ENCODE results near the gene TUBB8B. TPM values are rescaled to one million over a fixed set of nuclear protein-coding genes. Genes with fewer than 3 reads are reported as not detected.

Gene TUBB8B
- total RNA-seq (2014; rRNA removed; shearing (Covaris generic)): not detected in 2 replicates

DNA sequence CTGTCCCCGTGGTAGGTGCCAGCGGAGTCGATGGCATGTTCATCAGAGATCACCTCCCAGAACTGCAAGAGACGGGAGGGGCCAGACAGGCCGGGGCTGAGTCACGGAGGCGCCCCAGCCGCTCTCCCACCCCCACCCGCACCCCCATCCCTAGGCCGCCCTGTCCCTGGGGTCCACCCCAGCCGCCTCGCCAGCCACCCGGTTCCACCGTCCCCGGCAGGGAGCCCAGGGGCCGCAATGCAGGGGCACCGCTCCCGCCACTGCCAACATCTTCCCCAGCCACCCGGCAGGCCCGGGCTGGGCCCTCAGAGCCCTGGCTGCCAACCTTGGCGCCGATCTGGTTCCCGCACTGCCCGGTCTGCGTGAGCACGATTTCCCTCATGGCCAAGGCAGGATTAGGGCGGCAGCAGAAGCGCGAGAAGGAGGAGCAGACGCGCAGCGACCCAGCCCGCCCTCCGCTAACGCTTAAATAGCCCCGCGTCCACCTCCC is at the start of gene TUBB8B:
TSS of gene TUBB8B (minus strand) at position 440 of the 490 bp plus-strand sequence. CDS start at position 382, 58 bp downstream.

Small RNA genes within 50 kb of the gene (small RNA-seq; reads per million reads assigned to genes)
- gene AP001005.2: not detected

Other genes starting within 250 kb of the TUBB8B start
- 9.3 and 12.8 TPM in 2 replicates for gene USP14, start 108.9 kb upstream of the TUBB8B start, total RNA-seq (2014; rRNA removed; shearing (Covaris generic))
- 35.2 and 36.3 TPM in 2 replicates for gene THOC1, start 218.4 kb upstream of the TUBB8B start, total RNA-seq (2014; rRNA removed; shearing (Covaris generic))

All from A375 (cell line).